ENCODE results near the gene DDX31. TPM values are rescaled to one million over a fixed set of nuclear protein-coding genes. Genes with fewer than 3 reads are reported as not detected.

The DDX31 gene
- total RNA-seq, 1 experiment from 2014 or later: 25.8 TPM

DNA sequence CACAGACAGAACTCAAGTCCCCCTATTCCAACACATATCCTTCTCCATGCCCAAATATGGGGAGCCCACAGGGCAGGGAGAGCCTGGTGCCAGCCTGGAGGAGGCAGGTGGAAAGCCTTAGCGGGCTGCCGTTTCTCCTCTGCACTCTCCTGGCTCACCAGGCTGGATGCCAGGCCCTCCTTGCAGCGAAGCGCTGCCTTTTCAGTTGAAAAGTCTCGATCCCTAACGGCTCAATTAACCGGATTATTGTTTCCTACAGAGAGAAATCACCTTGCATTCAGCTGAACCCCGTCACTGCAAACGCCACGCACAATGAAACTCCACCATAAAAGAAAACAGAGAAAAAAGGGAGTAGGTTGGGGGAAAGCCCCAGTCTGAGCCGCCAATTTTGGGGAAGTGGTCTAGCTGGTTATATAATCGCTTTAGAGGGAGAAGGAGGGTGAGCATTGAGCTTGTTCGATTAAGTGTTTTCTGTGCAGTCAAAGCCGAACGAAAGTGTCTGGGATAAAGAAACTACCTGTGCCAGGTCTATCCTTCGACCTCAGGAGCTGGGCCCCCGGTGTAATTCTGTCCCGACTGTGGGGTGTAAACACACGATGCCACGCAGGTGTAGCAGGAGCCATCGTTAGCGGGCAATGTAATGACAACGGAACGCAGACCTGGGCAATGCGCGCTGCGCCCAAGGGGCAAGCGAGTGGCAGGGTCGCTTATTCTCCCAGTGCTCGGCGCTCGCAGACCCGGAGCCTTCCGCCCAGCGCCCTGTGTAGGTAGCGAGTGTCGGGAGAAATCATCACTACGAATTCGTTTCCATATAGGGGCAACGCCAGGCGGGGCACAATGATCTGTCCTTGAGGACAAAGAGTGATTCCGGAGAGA, 83.6 kb downstream of the DDX31 start:
- TF ChIP-seq JUND (IDR thresholded peaks at IDR 0.05) (no peak), YY1 (IDR thresholded peaks at IDR 0.05; ENCODE audit: extremely low read depth, insufficient replicate concordance, low read depth, low read length) (no peak), ELF1 (IDR thresholded peaks at IDR 0.05; ENCODE audit: borderline replicate concordance, low read depth) (no peak), FOSL1 (IDR thresholded peaks at IDR 0.05; ENCODE audit: low read depth) (no peak), TCF7L2 (IDR thresholded peaks at IDR 0.05; ENCODE audit: borderline replicate concordance, extremely low read depth, insufficient read depth, insufficient read length) (no peak), SRF (IDR thresholded peaks at IDR 0.05; ENCODE audit: low read depth) (no peak), POLR2A (IDR thresholded peaks at IDR 0.05; ENCODE audit: borderline replicate concordance, extremely low read depth, insufficient read depth, insufficient read length) (no peak)
- H3K4me2 ChIP-seq (ENCODE audit: low read length): no peak overlapping the region
- H3K9ac ChIP-seq (ENCODE audit: low read length): no peak overlapping the region
- H3K27ac ChIP-seq (ENCODE audit: low read depth, low read length): no peak overlapping the region
- CTCF ChIA-PET: no interaction called here
- RAD21 ChIA-PET (ENCODE audit: low non-redundant PET in 1 of 2, low total read pairs in 2 of 2, uncharacterized antibody in 2 of 2, unreplicated experiment in 2 of 2): no interaction called here
- POLR2A ChIA-PET: no interaction called here
- H4K20me1 ChIP-seq (ENCODE audit: insufficient read depth): no peaks in the 10 kb centered on the region
- no peaks in the 10 kb centered on the region for H3K9me3 ChIP-seq (ENCODE audit: control insufficient read depth in 1 of 2, insufficient read depth in 1 of 2, low read depth in 1 of 2, low read length in 2 of 2)
- no peaks in the 10 kb centered on the region for H3K9me2 ChIP-seq (ENCODE audit: insufficient read depth)
- no peaks in the 10 kb centered on the region for H3K79me2 ChIP-seq (ENCODE audit: insufficient read depth, low read length)
- no peak overlapping the region for H3K4me3 ChIP-seq (replicated peaks in 1 of 2; ENCODE audit: low read depth in 1 of 2, low read length in 2 of 2)
- no peaks in the 10 kb centered on the region for H3K27me3 ChIP-seq (ENCODE audit: insufficient read depth, low read length)
- H2AFZ ChIP-seq (ENCODE audit: low read depth, low read length, poor library complexity, severe bottlenecking): no peak overlapping the region
- no TSS peak for BruUV-seq (replicated peaks)
- H3K36me3 ChIP-seq (ENCODE audit: control insufficient read depth in 1 of 2, insufficient read depth in 2 of 2, low read length in 2 of 2): no peaks in the 10 kb centered on the region
- ATAC-seq (no peak), DNase-seq (ENCODE audit: low read depth, low spot score) (no peak)
- peaks cover 0 to 9% of the 10 kb centered on the region in 2 experiments; a peak in 2 of 4 replicates for H3K4me1 ChIP-seq (ENCODE audit: control insufficient read depth in 1 of 2, insufficient read depth in 2 of 2, low read length in 2 of 2)
- intact Hi-C loops (cut with micrococcal nuclease): no loop called here

DNA sequence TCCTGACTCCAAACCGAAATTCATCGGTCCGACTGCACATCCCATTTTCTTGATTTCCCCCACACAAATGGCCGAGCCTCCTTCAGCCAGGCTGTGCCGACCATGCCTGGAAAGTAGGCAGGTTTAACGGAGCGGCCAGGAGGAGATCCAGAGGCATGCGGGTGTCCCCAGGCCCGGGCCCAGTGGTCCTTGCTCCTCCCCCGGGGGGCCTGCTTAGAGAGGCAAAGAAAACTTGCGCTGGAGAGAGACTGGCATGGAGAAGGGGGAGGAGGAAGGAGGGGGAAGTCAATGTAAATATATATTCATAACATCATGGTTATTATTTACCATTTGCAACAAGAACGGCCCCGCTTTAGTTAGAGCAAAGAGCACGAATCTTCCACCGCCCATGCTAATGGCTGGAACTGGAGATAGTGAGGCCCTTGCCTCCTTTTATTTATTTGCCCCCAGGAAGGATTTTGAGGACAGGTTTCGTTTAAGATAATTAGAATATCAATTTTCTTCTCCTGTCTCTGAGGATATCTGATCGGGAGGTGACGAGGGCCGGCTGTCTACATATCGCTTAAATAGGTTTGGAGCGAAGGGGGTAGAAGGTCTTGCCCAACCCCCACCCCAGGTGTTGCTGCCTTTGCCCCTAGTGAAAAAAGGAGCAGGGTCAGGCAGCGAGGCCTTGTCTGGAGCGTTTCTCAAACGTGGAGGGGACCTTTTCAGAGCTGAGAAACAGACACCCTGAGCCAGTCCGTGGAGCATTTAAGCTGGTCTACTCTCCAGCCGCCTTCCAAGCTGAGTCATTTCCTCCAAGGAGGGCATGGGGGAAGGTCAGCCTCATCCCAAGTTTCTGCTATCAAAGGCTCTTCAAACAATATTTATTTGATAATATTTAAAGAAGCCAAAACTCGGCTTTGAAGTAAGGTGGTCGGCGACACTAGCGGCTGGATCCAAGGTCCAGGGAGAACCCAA, 84.9 kb downstream of the DDX31 start:
- no peaks in the 10 kb centered on the region for H3K9me2 ChIP-seq (ENCODE audit: insufficient read depth)
- BruUV-seq (replicated peaks): no TSS peak
- no peaks in the 10 kb centered on the region for H3K9me3 ChIP-seq (ENCODE audit: control insufficient read depth in 1 of 2, insufficient read depth in 1 of 2, low read depth in 1 of 2, low read length in 2 of 2)
- no peaks in the 10 kb centered on the region for H3K27me3 ChIP-seq (ENCODE audit: insufficient read depth, low read length)
- ChIA-PET POLR2A (no interaction called here), RAD21 (ENCODE audit: low non-redundant PET in 1 of 2, low total read pairs in 2 of 2, uncharacterized antibody in 2 of 2, unreplicated experiment in 2 of 2) (no interaction called here), CTCF (no interaction called here)
- no peak overlapping the region for H2AFZ ChIP-seq (ENCODE audit: low read depth, low read length, poor library complexity, severe bottlenecking)
- H4K20me1 ChIP-seq (ENCODE audit: insufficient read depth): no peaks in the 10 kb centered on the region
- H3K27ac ChIP-seq (ENCODE audit: low read depth, low read length): no peak overlapping the region
- no peaks in the 10 kb centered on the region for H3K36me3 ChIP-seq (ENCODE audit: control insufficient read depth in 1 of 2, insufficient read depth in 2 of 2, low read length in 2 of 2)
- peak overlapping the region; percentile 16; the same call in 1 of the 2 replicates for H3K4me2 ChIP-seq (ENCODE audit: low read length)
- no peaks in the 10 kb centered on the region for H3K79me2 ChIP-seq (ENCODE audit: insufficient read depth, low read length)
- H3K4me3 ChIP-seq (replicated peaks in 1 of 2; ENCODE audit: low read depth in 1 of 2, low read length in 2 of 2): no peak overlapping the region
- intact Hi-C loops (cut with micrococcal nuclease): no loop called here
- DNase-seq (ENCODE audit: low read depth, low spot score): no peak
- H3K4me1 ChIP-seq (ENCODE audit: control insufficient read depth in 1 of 2, insufficient read depth in 2 of 2, low read length in 2 of 2): peaks cover 0 to 9% of the 10 kb centered on the region in 2 experiments; a peak in 2 of 4 replicates
- H3K9ac ChIP-seq (ENCODE audit: low read length): no peak overlapping the region
- no peak for ATAC-seq
- TF ChIP-seq YY1 (IDR thresholded peaks at IDR 0.05; ENCODE audit: extremely low read depth, insufficient replicate concordance, low read depth, low read length) (no peak), FOSL1 (IDR thresholded peaks at IDR 0.05; ENCODE audit: low read depth) (no peak), EGR1 (IDR thresholded peaks at IDR 0.05; ENCODE audit: low read depth) (no peak), SP1 (IDR thresholded peaks at IDR 0.05; ENCODE audit: low read depth) (no peak), CBX3 (IDR thresholded peaks at IDR 0.05; ENCODE audit: low read depth) (no peak), POLR2AphosphoS5 (IDR thresholded peaks at IDR 0.05; ENCODE audit: low read depth, low read length) (no peak), EZH2 (IDR thresholded peaks at IDR 0.05) (no peak)
- TF ChIP-seq, protein P1, sequence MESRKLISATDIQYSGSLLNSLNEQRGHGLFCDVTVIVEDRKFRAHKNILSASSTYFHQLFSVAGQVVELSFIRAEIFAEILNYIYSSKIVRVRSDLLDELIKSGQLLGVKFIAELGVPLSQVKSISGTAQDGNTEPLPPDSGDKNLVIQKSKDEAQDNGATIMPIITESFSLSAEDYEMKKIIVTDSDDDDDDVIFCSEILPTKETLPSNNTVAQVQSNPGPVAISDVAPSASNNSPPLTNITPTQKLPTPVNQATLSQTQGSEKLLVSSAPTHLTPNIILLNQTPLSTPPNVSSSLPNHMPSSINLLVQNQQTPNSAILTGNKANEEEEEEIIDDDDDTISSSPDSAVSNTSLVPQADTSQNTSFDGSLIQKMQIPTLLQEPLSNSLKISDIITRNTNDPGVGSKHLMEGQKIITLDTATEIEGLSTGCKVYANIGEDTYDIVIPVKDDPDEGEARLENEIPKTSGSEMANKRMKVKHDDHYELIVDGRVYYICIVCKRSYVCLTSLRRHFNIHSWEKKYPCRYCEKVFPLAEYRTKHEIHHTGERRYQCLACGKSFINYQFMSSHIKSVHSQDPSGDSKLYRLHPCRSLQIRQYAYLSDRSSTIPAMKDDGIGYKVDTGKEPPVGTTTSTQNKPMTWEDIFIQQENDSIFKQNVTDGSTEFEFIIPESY (IDR thresholded peaks at IDR 0.05; ENCODE audit: extremely low read depth, insufficient replicate concordance, low read length): no peak
- TF ChIP-seq, protein P2, sequence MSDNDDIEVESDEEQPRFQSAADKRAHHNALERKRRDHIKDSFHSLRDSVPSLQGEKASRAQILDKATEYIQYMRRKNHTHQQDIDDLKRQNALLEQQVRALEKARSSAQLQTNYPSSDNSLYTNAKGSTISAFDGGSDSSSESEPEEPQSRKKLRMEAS (IDR thresholded peaks at IDR 0.05): no peak
